Nephron (organoid): ENCODE results near the gene RGPD8.
"Not testable (repeated sequence)": the region's sequence is repeated elsewhere in the genome, so short reads cannot be mapped to it uniquely, and the experiment has no call there.

Experiments
- H3K27ac Mint-ChIP-seq, 3 experiments: 2 replicates each; pipeline ENCODE4 v1.8.0; 2020; ENCODE audit warnings: mixed read lengths in 3 of 3, mild to moderate bottlenecking in 2 of 3, moderate library complexity in 1 of 3
- H3K27me3 Mint-ChIP-seq: 2 replicates; pipeline ENCODE4 v1.8.0; 2021; ENCODE audit warnings: low read depth, mild to moderate bottlenecking, moderate library complexity, mixed read lengths
- H3K36me3 Mint-ChIP-seq: 2 replicates; pipeline ENCODE4 v1.8.0; 2020; ENCODE audit warnings: low read depth, mixed read lengths
- H3K4me1 Mint-ChIP-seq: 2 replicates; pipeline ENCODE4 v1.8.0; 2020; ENCODE audit warnings: mixed read lengths
- H3K4me3 Mint-ChIP-seq, 3 experiments: 2 replicates each; pipeline ENCODE4 v1.8.0; 2020; ENCODE audit warnings: mild to moderate bottlenecking in 3 of 3, mixed read lengths in 3 of 3, moderate library complexity in 2 of 3
- H3K9me3 Mint-ChIP-seq: 2 replicates; pipeline ENCODE4 v1.8.0; 2020; ENCODE audit warnings: mixed read lengths
- TF ChIP-seq, protein P1 (sequence below), 3 experiments: fragments of 200-600 bp; sonication (generic); IDR thresholded peaks; one replicate each; pipeline ENCODE4 v1.5.0; 2021; ENCODE audit warnings: antibody characterized with exemption in 3 of 3; ENCODE audit not compliant: unreplicated experiment in 3 of 3

Gene RGPD8

GRCh38 chr2:112436993-112437392 lies 3.5 kb upstream of the RGPD8 start:
- H3K9me3 Mint-ChIP-seq, H3K27me3 Mint-ChIP-seq, H3K4me3 Mint-ChIP-seq, H3K27ac Mint-ChIP-seq, H3K36me3 Mint-ChIP-seq, H3K4me1 Mint-ChIP-seq: not testable (repeated sequence)

DNA sequence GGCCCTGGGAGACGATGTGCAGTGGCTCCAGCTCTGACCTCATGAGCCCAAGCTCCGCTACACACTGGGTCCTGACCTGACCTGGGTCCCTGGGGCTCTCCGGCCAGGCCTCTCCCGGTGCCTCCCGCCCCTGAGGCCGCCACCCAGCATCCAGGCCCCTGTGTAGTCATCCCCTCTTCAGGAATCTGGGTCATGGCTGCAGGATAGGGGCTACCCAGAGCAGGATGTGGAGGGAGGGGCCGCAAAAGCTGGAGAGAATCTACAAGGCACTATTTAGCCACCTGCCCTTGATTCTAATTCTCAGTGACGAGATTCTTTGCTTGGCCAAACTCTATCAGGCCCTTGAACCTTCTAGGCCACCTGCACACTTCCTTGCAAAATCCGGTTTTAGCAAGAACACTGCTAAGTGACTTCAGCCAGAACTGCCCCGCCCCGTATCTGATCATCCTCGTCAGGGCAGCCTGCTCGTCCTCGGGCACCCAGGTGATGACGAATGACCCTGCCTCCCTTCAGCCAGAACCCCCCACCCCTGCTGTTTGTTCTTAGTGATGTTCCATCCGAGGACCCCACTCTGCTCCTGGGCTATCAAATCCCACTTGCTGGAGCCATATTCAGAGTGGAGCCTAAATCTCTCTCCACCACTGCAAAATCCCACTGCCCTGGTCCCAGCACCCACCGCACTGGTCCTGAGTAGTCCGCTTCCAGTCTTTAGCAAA lies 2.4 kb upstream of the RGPD8 start:
- H3K36me3 Mint-ChIP-seq, H3K9me3 Mint-ChIP-seq, H3K4me1 Mint-ChIP-seq, H3K27ac Mint-ChIP-seq, H3K27me3 Mint-ChIP-seq: not testable (repeated sequence)
- H3K4me3 Mint-ChIP-seq: peak overlapping the region in 2 of 3 experiments; percentile 37 to 56

DNA sequence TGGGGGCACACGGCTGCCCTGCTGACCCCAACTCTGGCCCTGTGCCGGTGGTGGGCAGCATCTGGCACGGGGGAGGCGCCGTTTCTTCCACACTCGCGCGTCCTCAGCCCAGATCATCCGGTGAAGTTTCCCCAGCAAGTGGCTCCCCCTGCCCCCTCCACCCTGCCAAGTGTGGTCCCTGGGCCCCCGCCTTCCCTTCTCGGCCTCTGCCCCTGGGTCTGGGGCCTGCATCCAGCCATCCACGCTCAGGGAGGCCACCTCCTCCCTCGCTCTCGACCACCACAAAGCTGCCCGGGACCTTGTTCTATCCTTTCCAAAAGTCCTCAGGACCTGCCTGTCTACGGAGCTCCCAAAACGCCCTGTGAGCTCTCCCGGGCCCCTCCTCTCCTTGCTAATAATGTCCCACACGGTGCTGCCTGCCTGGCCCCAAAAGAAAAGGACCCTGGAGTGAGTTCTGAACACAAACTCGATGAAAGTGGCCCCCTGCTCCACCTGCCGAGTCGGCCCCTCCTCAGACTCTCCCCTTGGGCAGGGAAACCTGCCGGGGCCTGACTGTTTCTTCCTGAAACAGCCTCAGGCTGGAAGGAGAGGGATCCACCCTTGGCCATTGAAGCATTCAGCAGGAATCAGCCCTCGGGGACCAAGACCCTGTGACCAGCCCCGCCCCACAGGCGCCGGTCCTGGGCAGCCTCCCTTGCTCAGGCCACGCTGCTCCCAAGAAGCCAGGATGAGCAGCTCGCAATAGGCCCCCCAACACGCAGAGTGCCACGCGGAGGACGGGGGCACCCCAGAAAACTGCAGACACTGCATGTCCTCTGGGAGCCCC lies 1.7 kb upstream of the RGPD8 start:
- H3K27me3 Mint-ChIP-seq, H3K27ac Mint-ChIP-seq, H3K36me3 Mint-ChIP-seq, H3K4me1 Mint-ChIP-seq, H3K9me3 Mint-ChIP-seq: not testable (repeated sequence)
- H3K4me3 Mint-ChIP-seq: peak overlapping the region; percentile 23 to 67 (median 55)

DNA sequence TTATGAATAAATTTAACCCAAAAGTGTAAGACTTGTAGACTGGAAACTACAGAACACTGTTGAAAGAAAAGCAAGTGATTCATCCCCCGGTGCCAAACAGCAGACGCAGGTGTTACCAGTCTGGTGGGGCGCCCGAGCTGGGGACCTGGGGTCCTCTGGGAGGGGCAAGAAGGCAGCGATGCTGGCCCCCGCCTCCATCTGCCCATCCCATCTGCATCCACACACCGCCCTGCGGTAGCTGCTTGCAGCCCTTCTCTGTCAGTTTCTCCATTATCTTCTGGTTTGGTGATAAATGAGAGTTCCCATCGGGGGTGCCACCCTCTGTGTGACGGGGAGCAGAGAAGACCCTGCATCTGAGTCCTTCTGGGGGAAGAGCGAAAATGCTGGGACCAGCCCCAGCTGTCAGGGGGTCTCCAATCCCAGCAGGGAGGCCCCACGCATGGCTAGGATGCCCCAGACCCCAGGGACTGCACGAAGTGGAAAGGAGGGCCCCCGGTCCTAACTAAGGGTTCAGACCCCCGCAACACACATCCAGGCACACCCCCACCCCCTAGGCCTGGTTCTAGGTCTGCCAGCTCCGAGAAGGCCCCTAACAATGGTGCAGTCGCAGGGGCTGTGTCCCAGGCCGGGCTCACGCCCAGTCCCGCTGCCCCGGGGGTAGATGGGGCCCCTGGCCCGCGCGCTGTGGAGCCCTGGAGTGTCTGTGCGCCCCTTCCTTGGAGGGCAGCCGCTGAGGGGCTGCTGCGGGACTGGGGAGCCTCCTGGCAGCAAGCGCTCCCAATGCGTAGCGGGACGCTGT lies 686 bp upstream of the RGPD8 start:
- TF ChIP-seq, protein P1, sequence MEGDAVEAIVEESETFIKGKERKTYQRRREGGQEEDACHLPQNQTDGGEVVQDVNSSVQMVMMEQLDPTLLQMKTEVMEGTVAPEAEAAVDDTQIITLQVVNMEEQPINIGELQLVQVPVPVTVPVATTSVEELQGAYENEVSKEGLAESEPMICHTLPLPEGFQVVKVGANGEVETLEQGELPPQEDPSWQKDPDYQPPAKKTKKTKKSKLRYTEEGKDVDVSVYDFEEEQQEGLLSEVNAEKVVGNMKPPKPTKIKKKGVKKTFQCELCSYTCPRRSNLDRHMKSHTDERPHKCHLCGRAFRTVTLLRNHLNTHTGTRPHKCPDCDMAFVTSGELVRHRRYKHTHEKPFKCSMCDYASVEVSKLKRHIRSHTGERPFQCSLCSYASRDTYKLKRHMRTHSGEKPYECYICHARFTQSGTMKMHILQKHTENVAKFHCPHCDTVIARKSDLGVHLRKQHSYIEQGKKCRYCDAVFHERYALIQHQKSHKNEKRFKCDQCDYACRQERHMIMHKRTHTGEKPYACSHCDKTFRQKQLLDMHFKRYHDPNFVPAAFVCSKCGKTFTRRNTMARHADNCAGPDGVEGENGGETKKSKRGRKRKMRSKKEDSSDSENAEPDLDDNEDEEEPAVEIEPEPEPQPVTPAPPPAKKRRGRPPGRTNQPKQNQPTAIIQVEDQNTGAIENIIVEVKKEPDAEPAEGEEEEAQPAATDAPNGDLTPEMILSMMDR (IDR thresholded peaks at IDR 0.05; ENCODE audit: unreplicated experiment in 3 of 3): no peak
- H3K4me1 Mint-ChIP-seq: peaks cover 6% of the 10 kb centered on the region
- H3K4me3 Mint-ChIP-seq: peak overlapping the region in 1 of 3 experiments; percentile 25
- H3K36me3 Mint-ChIP-seq: no peaks in the 10 kb centered on the region
- H3K27ac Mint-ChIP-seq: peak overlapping the region in 2 of 3 experiments; percentile 20 to 56
- H3K9me3 Mint-ChIP-seq: no peaks in the 10 kb centered on the region
- no peaks in the 10 kb centered on the region for H3K27me3 Mint-ChIP-seq

GRCh38 chr2:112432735-112433479 lies 538 bp downstream of the RGPD8 start:
- not testable (repeated sequence) for H3K36me3 Mint-ChIP-seq, H3K4me1 Mint-ChIP-seq, H3K27me3 Mint-ChIP-seq, H3K9me3 Mint-ChIP-seq
- H3K27ac Mint-ChIP-seq: peak overlapping the region in 1 of 3 experiments; percentile 20
- peak overlapping the region in 2 of 3 experiments; percentile 16 to 69 for H3K4me3 Mint-ChIP-seq

- not testable (repeated sequence) for H3K4me1 Mint-ChIP-seq
Measured at GRCh38 chr2:112432390-112432734, 1.1 kb downstream of the RGPD8 start.

GRCh38 chr2:112431587-112432295 lies 1.7 kb downstream of the RGPD8 start:
- H3K36me3 Mint-ChIP-seq, H3K4me1 Mint-ChIP-seq, H3K27me3 Mint-ChIP-seq, H3K9me3 Mint-ChIP-seq: not testable (repeated sequence)
- H3K4me3 Mint-ChIP-seq: peak overlapping the region; percentile 42 to 77 (median 54)
- H3K27ac Mint-ChIP-seq: peak overlapping the region in 1 of 3 experiments; percentile 17

More at GRCh38 chr2:112432390-112432734, 1.1 kb downstream of the RGPD8 start:
- not testable (repeated sequence) for H3K27me3 Mint-ChIP-seq, H3K36me3 Mint-ChIP-seq, H3K27ac Mint-ChIP-seq, H3K9me3 Mint-ChIP-seq
- H3K4me3 Mint-ChIP-seq: peak overlapping the region in 2 of 3 experiments; percentile 16 to 57

GRCh38 chr2:112424553-112424952 lies 8.9 kb downstream of the RGPD8 start:
- not testable (repeated sequence) for H3K4me3 Mint-ChIP-seq, H3K9me3 Mint-ChIP-seq, H3K27me3 Mint-ChIP-seq, H3K36me3 Mint-ChIP-seq, H3K27ac Mint-ChIP-seq, H3K4me1 Mint-ChIP-seq

DNA sequence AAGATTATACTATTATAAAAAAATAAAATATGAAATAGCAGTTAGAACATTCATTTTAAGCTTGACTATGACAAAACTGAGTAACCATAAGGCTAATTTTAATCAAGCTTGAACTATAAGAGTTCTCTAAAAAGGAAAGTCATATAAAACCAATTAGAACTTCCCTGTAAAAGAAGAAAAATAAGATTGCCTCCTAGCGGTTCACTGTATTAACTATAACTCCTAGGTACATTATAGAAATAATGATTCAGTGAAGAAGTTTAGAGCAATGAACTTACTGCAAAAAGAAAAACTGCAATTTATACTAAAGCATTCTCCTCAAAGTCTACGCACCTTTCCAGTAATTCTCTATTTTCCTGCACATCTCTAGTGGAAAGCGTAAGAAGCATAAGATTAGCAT lies 16.6 kb downstream of the RGPD8 start:
- not testable (repeated sequence) for H3K27ac Mint-ChIP-seq, H3K27me3 Mint-ChIP-seq, H3K36me3 Mint-ChIP-seq, H3K9me3 Mint-ChIP-seq, H3K4me1 Mint-ChIP-seq, H3K4me3 Mint-ChIP-seq
- TF ChIP-seq, protein P1 (IDR thresholded peaks at IDR 0.05; ENCODE audit: unreplicated experiment in 3 of 3): peak in 1 of 3 experiments; percentile 14

DNA sequence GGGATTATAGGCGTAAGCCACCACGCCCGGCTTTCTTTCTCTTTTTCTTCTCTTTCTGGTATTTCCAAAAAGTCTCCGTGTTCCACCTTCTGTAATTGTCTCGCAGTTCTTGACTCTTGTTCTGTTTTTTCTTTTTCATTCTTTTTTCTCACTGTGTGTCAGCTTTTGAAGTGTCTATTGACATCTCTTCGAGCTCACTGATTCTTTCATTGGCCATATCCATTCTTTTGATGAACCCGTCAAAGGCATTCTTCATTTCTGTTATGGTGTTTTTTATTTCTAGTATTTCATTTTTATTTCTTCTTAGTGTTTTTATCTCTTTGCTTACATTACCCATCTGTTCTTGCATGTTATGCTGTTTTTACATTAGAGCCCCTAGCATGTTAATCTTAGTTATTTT lies 73.4 kb downstream of the RGPD8 start:
- not testable (repeated sequence) for H3K4me3 Mint-ChIP-seq, H3K9me3 Mint-ChIP-seq, H3K27me3 Mint-ChIP-seq, H3K27ac Mint-ChIP-seq, H3K36me3 Mint-ChIP-seq, H3K4me1 Mint-ChIP-seq

DNA sequence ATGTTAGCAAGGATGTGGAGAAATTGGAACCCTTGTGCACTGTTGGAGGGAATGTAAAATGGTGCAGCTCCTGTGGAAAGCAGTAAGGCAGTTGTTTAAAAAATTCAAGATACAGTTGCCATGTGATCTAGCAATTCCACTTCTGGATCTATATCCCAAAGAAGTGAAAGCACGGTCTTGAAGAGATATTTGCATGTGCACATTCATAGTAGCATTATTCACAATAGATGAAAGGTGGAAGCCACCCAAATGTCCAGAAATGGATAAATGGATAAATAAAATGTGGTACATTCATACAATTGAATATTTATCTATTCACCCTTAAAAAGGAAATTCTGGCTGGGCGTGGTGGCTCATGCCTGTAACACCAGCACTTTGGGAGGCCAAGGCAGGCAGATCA lies 79.1 kb downstream of the RGPD8 start:
- H3K27me3 Mint-ChIP-seq, H3K4me3 Mint-ChIP-seq, H3K27ac Mint-ChIP-seq, H3K9me3 Mint-ChIP-seq, H3K4me1 Mint-ChIP-seq, H3K36me3 Mint-ChIP-seq: not testable (repeated sequence)
